ENCODE results near the gene GSTM2. TPM values are rescaled to one million over a fixed set of nuclear protein-coding genes. Genes with fewer than 3 reads are reported as not detected.

GSTM2 gene
- total and polyA plus RNA-seq, 2 donors (not counting 1 experiment from before 2014, with no cell fraction given), result 42.9 to 94.4 TPM

- Mint-ChIP-seq H3K4me1 (peaks cover 13% of the 10 kb centered on the region), H3K27me3 (peaks cover 4% of the 10 kb centered on the region), H3K9me3 (ENCODE audit: insufficient read depth) (no peaks in the 10 kb centered on the region), H3K4me3 (no peak overlapping the region), H3K27ac (no peak overlapping the region)
- Histone ChIP-seq H3K27ac (ENCODE audit: low read length in 2 of 2) (no peak overlapping the region), H3K4me3 (ENCODE audit: control extremely low read depth in 1 of 5, extremely low read depth in 1 of 5, insufficient read depth in 1 of 5, low read depth in 2 of 5, low read length in 4 of 5) (no peak overlapping the region), H3K36me3 (replicated peaks in 1 of 2; ENCODE audit: control extremely low read depth in 1 of 2, control insufficient read depth in 1 of 2, extremely low read depth in 1 of 2, insufficient read depth in 2 of 2, low read length in 1 of 2) (no peaks in the 10 kb centered on the region), H3K4me1 (ENCODE audit: control insufficient read depth in 2 of 2, insufficient read depth in 2 of 2, low read length in 2 of 2) (peaks cover 4 to 14% of the 10 kb centered on the region in 2 donors), H3K27me3 (replicated peaks in 1 of 4; ENCODE audit: control extremely low read depth in 1 of 4, control insufficient read depth in 3 of 4, insufficient read depth in 4 of 4, low read length in 3 of 4) (peaks cover 0 to 2% (median 0%) of the 10 kb centered on the region in 4 experiments), H3K79me2 (ENCODE audit: control insufficient read depth, insufficient read depth, low read length) (no peaks in the 10 kb centered on the region), H3K4me2 (replicated peaks; ENCODE audit: low read depth, low read length, poor library complexity, severe bottlenecking) (no peak overlapping the region), H2AFZ (ENCODE audit: insufficient read depth, low read depth, low read length, poor library complexity, severe bottlenecking) (no peak overlapping the region), H3K9ac (ENCODE audit: low read length) (no peak overlapping the region), H4K20me1 (ENCODE audit: control insufficient read depth, insufficient read depth, low read length, poor library complexity, severe bottlenecking) (no peaks in the 10 kb centered on the region), H3K9me3 (ENCODE audit: control extremely low read depth in 1 of 3, control insufficient read depth in 2 of 3, insufficient read depth in 1 of 3, low read length in 2 of 3) (no peaks in the 10 kb centered on the region)
- intact Hi-C loops (cut with micrococcal nuclease), result no loop called here
- peak; percentile 7 for DNase-seq
- POLR2A ChIA-PET, result interaction anchor here (0.6 to 1.5 kb wide), 3 partner anchors 93 to 370 kb away, joined by 3 to 8 read pairs (median 6); partner anchors contain the start of gene GNAI3
- WGBS (ENCODE audit: insufficient coverage), result 82% methylated on average over 2 of the region's 2 CpGs
- TF ChIP-seq CTCF (IDR thresholded peaks at IDR 0.05), result no peak
- no peak for TF ChIP-seq EZH2 (IDR thresholded peaks at IDR 0.05; ENCODE audit: borderline replicate concordance, insufficient read depth, low read depth, low read length, poor library complexity, severe bottlenecking)
- CTCF ChIA-PET, result interaction anchor here (0.5 to 16.5 kb wide), 37 partner anchors 10 to 782 kb away, joined by 3 to 276 read pairs (median 8); partner anchors contain the start of genes AHCYL1, AMPD2, GNAI3 and GNAT2
- no peak for ATAC-seq (ENCODE audit: low read depth)
Measured at GRCh38 chr1:109641078-109641740, 26.6 kb upstream of the GSTM2 start.

GRCh38 chr1:109641861-109642260 lies 26.0 kb upstream of the GSTM2 start:
- ATAC-seq (ENCODE audit: low read depth), result no peak
- no peak overlapping the region for H3K4me3 ChIP-seq (ENCODE audit: control extremely low read depth in 1 of 5, extremely low read depth in 1 of 5, insufficient read depth in 1 of 5, low read depth in 2 of 5, low read length in 4 of 5)
- H3K79me2 ChIP-seq (ENCODE audit: control insufficient read depth, insufficient read depth, low read length), result no peaks in the 10 kb centered on the region
- TF ChIP-seq CTCF (IDR thresholded peaks at IDR 0.05), result no peak
- TF ChIP-seq EZH2 (IDR thresholded peaks at IDR 0.05; ENCODE audit: borderline replicate concordance, insufficient read depth, low read depth, low read length, poor library complexity, severe bottlenecking), result no peak
- Mint-ChIP-seq H3K27ac (no peak overlapping the region), H3K4me3 (no peak overlapping the region), H3K27me3 (peaks cover 4% of the 10 kb centered on the region), H3K4me1 (peaks cover 13% of the 10 kb centered on the region), H3K9me3 (ENCODE audit: insufficient read depth) (no peaks in the 10 kb centered on the region)
- ChIA-PET POLR2A (no interaction called here), CTCF (interaction anchor here (0.5 to 16.5 kb wide), 17 partner anchors 9 to 782 kb away, joined by 3 to 276 read pairs (median 25); partner anchors contain the start of genes AHCYL1, AMPD2, GNAT2 and GPR61)
- no peak for DNase-seq
- H3K27ac ChIP-seq (ENCODE audit: low read length in 2 of 2), result no peak overlapping the region
- WGBS (ENCODE audit: insufficient coverage), result 60% methylated on average over 1 of the region's 2 CpGs
- H3K27me3 ChIP-seq (replicated peaks in 1 of 4; ENCODE audit: control extremely low read depth in 1 of 4, control insufficient read depth in 3 of 4, insufficient read depth in 4 of 4, low read length in 3 of 4), result peaks cover 0 to 2% (median 0%) of the 10 kb centered on the region in 4 experiments
- no peak overlapping the region for H2AFZ ChIP-seq (ENCODE audit: insufficient read depth, low read depth, low read length, poor library complexity, severe bottlenecking)
- H3K9me3 ChIP-seq (ENCODE audit: control extremely low read depth in 1 of 3, control insufficient read depth in 2 of 3, insufficient read depth in 1 of 3, low read length in 2 of 3), result no peaks in the 10 kb centered on the region
- H3K4me2 ChIP-seq (replicated peaks; ENCODE audit: low read depth, low read length, poor library complexity, severe bottlenecking), result no peak overlapping the region
- H3K4me1 ChIP-seq (ENCODE audit: control insufficient read depth in 2 of 2, insufficient read depth in 2 of 2, low read length in 2 of 2), result peaks cover 4 to 14% of the 10 kb centered on the region in 2 donors
- H4K20me1 ChIP-seq (ENCODE audit: control insufficient read depth, insufficient read depth, low read length, poor library complexity, severe bottlenecking), result no peaks in the 10 kb centered on the region
- H3K36me3 ChIP-seq (replicated peaks in 1 of 2; ENCODE audit: control extremely low read depth in 1 of 2, control insufficient read depth in 1 of 2, extremely low read depth in 1 of 2, insufficient read depth in 2 of 2, low read length in 1 of 2), result no peaks in the 10 kb centered on the region
- intact Hi-C loops (cut with micrococcal nuclease), result loop anchor here (2.0 kb wide), 1 partner anchor 45 kb away; the partner anchor contains the start of gene GSTM1
- H3K9ac ChIP-seq (ENCODE audit: low read length), result no peak overlapping the region
